Stimulated activated naive B cell treated with anti-CD40 and anti-IgM and Interleukin-4, amounts not matched to agents 10 μg/mL and 1 μg/mL and 100 μg/mL, for 72 hours (primary cell): ENCODE measurements around the gene PANX2.
"Not testable (repeated sequence)": the region's sequence is repeated elsewhere in the genome, so short reads cannot be mapped to it uniquely, and the experiment has no call there.

Experiments used
- ATAC-seq, 2 donors: fragments of 150-1000 bp; cut with Tn5 transposase; replicated peaks; 2 replicates each; pipeline ENCODE4 v1.10.0; 2021; ENCODE audit warnings: moderate library complexity in 1 of 2
- DNase-seq: peaks from one replicate; pipeline ENCODE4 v3.0.0; 2021
- H3K27ac Mint-ChIP-seq: one replicate; pipeline ENCODE4 v1.8.0; 2022; ENCODE audit warnings: mild to moderate bottlenecking, mixed read lengths
- H3K27me3 Mint-ChIP-seq, 2 donors: one replicate each; pipeline ENCODE4 v1.8.0; 2022; ENCODE audit warnings: mixed read lengths in 2 of 2
- H3K36me3 Mint-ChIP-seq, 2 donors: one replicate each; pipeline ENCODE4 v1.8.0; 2022; ENCODE audit warnings: mixed read lengths in 2 of 2, mild to moderate bottlenecking in 1 of 2
- H3K4me1 Mint-ChIP-seq, 2 donors: one replicate each; pipeline ENCODE4 v1.8.0; 2022; ENCODE audit warnings: mixed read lengths in 2 of 2, mild to moderate bottlenecking in 1 of 2
- H3K4me3 Mint-ChIP-seq, 2 donors: one replicate each; pipeline ENCODE4 v1.8.0; 2022; ENCODE audit warnings: mild to moderate bottlenecking in 2 of 2, mixed read lengths in 2 of 2, moderate library complexity in 1 of 2
- H3K9me3 Mint-ChIP-seq, 2 donors: one replicate each; pipeline ENCODE4 v1.8.0; 2022; ENCODE audit warnings: mixed read lengths in 2 of 2, mild to moderate bottlenecking in 1 of 2

The PANX2 gene

GRCh38 chr22:50199829-50200460 lies 29.4 kb downstream of the PANX2 start:
- H3K27ac Mint-ChIP-seq: peak overlapping the region; percentile 91
- ATAC-seq (peak; percentile 9 to 10), DNase-seq (no peak)
- peaks cover 22 to 48% of the 10 kb centered on the region in 2 donors for H3K4me1 Mint-ChIP-seq
- H3K4me3 Mint-ChIP-seq: peak overlapping the region; percentile 76 to 82
- no peaks in the 10 kb centered on the region for H3K27me3 Mint-ChIP-seq
- H3K36me3 Mint-ChIP-seq: peaks cover 32 to 34% of the 10 kb centered on the region in 2 donors
- H3K9me3 Mint-ChIP-seq: no peaks in the 10 kb centered on the region

- H3K36me3 Mint-ChIP-seq: peaks cover 32 to 33% of the 10 kb centered on the region in 2 donors
- H3K27me3 Mint-ChIP-seq: no peaks in the 10 kb centered on the region
- peak within 1 kb of the TSS; percentile 84 to 86 for H3K4me3 Mint-ChIP-seq
- peak within 1 kb of the TSS; percentile 91 for H3K27ac Mint-ChIP-seq
- DNase-seq: peak; percentile 86
- peak; percentile 90 to 92 for ATAC-seq
- no peaks in the 10 kb centered on the region for H3K9me3 Mint-ChIP-seq
- peaks cover 19 to 46% of the 10 kb centered on the region in 2 donors for H3K4me1 Mint-ChIP-seq
Observed at GRCh38 chr22:50200461-50201190, 30.1 kb downstream of the PANX2 start, which contains the start of gene SELENOO. TSS of gene SELENOO (plus strand) at chr22:50201011. CDS start at chr22:50201037, 26 bp downstream.

- no peak for DNase-seq
- Mint-ChIP-seq H3K4me1 (peaks cover 22 to 47% of the 10 kb centered on the region in 2 donors), H3K27me3 (no peaks in the 10 kb centered on the region), H3K27ac (peak overlapping the region; percentile 52), H3K4me3 (peak overlapping the region; percentile 84 to 86), H3K36me3 (peaks cover 31 to 37% of the 10 kb centered on the region in 2 donors), H3K9me3 (no peaks in the 10 kb centered on the region)
- ATAC-seq: peak; percentile 33 to 38
Observed at GRCh38 chr22:50201191-50202129, 30.9 kb downstream of the PANX2 start.

- ATAC-seq: no peak
- Mint-ChIP-seq H3K27ac (peak overlapping the region; percentile 52), H3K9me3 (no peaks in the 10 kb centered on the region), H3K36me3 (peaks cover 27 to 37% of the 10 kb centered on the region in 2 donors), H3K4me1 (peaks cover 26 to 51% of the 10 kb centered on the region in 2 donors), H3K4me3 (peak overlapping the region; percentile 84 to 86), H3K27me3 (no peaks in the 10 kb centered on the region)
- DNase-seq: no peak
Observed at GRCh38 chr22:50202130-50202666, 31.7 kb downstream of the PANX2 start.

- Mint-ChIP-seq H3K9me3 (no peaks in the 10 kb centered on the region), H3K27me3 (no peaks in the 10 kb centered on the region), H3K4me3 (no peak overlapping the region), H3K4me1 (peaks cover 33 to 58% of the 10 kb centered on the region in 2 donors), H3K27ac (no peak overlapping the region), H3K36me3 (peaks cover 27 to 40% of the 10 kb centered on the region in 2 donors)
- no peak for ATAC-seq
- DNase-seq: no peak
Observed at GRCh38 chr22:50203288-50203687, 32.8 kb downstream of the PANX2 start.

- Mint-ChIP-seq H3K27me3 (no peaks in the 10 kb centered on the region), H3K36me3 (peaks cover 24 to 41% of the 10 kb centered on the region in 2 donors), H3K4me3 (no peak overlapping the region), H3K4me1 (peaks cover 32 to 56% of the 10 kb centered on the region in 2 donors), H3K9me3 (no peaks in the 10 kb centered on the region), H3K27ac (no peak overlapping the region)
- ATAC-seq (no peak), DNase-seq (no peak)
Observed at GRCh38 chr22:50204571-50204970, 34.0 kb downstream of the PANX2 start.

GRCh38 chr22:50204998-50205397 lies 34.5 kb downstream of the PANX2 start:
- Mint-ChIP-seq H3K36me3 (peaks cover 29 to 44% of the 10 kb centered on the region in 2 donors), H3K27ac (peak overlapping the region; percentile 38), H3K4me1 (peaks cover 35 to 56% of the 10 kb centered on the region in 2 donors)
- not testable (repeated sequence) for H3K4me3 Mint-ChIP-seq, H3K27me3 Mint-ChIP-seq, H3K9me3 Mint-ChIP-seq, DNase-seq, ATAC-seq

- peaks cover 37 to 57% of the 10 kb centered on the region in 2 donors for H3K4me1 Mint-ChIP-seq
- no peak overlapping the region for H3K27ac Mint-ChIP-seq
- DNase-seq: no peak
- peaks cover 31 to 49% of the 10 kb centered on the region in 2 donors for H3K36me3 Mint-ChIP-seq
- ATAC-seq: no peak
- H3K4me3 Mint-ChIP-seq: no peak overlapping the region
- no peaks in the 10 kb centered on the region for H3K27me3 Mint-ChIP-seq
- no peaks in the 10 kb centered on the region for H3K9me3 Mint-ChIP-seq
Observed at GRCh38 chr22:50205781-50206569, 35.4 kb downstream of the PANX2 start.

GRCh38 chr22:50206599-50206998 lies 36.1 kb downstream of the PANX2 start:
- ATAC-seq (no peak), DNase-seq (no peak)
- no peaks in the 10 kb centered on the region for H3K9me3 Mint-ChIP-seq
- no peak overlapping the region for H3K27ac Mint-ChIP-seq
- no peak overlapping the region for H3K4me3 Mint-ChIP-seq
- peaks cover 37 to 57% of the 10 kb centered on the region in 2 donors for H3K4me1 Mint-ChIP-seq
- H3K27me3 Mint-ChIP-seq: no peaks in the 10 kb centered on the region
- H3K36me3 Mint-ChIP-seq: peaks cover 31 to 52% of the 10 kb centered on the region in 2 donors

- ATAC-seq: peak; percentile 31 to 41
- H3K36me3 Mint-ChIP-seq: peaks cover 30 to 59% of the 10 kb centered on the region in 2 donors
- DNase-seq: no peak
- H3K4me1 Mint-ChIP-seq: peaks cover 33 to 51% of the 10 kb centered on the region in 2 donors
- H3K27ac Mint-ChIP-seq: peak overlapping the region; percentile 65
- H3K27me3 Mint-ChIP-seq: no peaks in the 10 kb centered on the region
- H3K9me3 Mint-ChIP-seq: no peaks in the 10 kb centered on the region
- H3K4me3 Mint-ChIP-seq: no peak overlapping the region
Observed at GRCh38 chr22:50207383-50208140, 37.0 kb downstream of the PANX2 start.

GRCh38 chr22:50208430-50208938 lies 38.0 kb downstream of the PANX2 start:
- peaks cover 33 to 64% of the 10 kb centered on the region in 2 donors for H3K36me3 Mint-ChIP-seq
- no peak overlapping the region for H3K4me3 Mint-ChIP-seq
- DNase-seq: no peak

More at GRCh38 chr22:50208430-50208938, 38.0 kb downstream of the PANX2 start:
- H3K9me3 Mint-ChIP-seq: no peaks in the 10 kb centered on the region
- peaks cover 35 to 57% of the 10 kb centered on the region in 2 donors for H3K4me1 Mint-ChIP-seq
- no peak overlapping the region for H3K27ac Mint-ChIP-seq
- no peak for ATAC-seq
- H3K27me3 Mint-ChIP-seq: no peaks in the 10 kb centered on the region
